ENCODE data around the gene NRBF2. TPM values are rescaled to one million over a fixed set of nuclear protein-coding genes. Genes with fewer than 3 reads are reported as not detected.

Gene NRBF2
- total and polyA plus RNA-seq, 2 experiments from 2014 or later: 22.9 to 38.3 TPM

GRCh38 chr10:63171255-63171855, 38.2 kb downstream of the NRBF2 start:
- Histone ChIP-seq H3K4me2 (no peak overlapping the region), H3K27ac (ENCODE audit: low read depth) (no peak overlapping the region; the same call in 1 of the 2 replicates), H3K9me2 (ENCODE audit: insufficient read depth) (no peaks in the 10 kb centered on the region), H3K4me3 (no peak overlapping the region), H3K79me2 (replicated peaks; ENCODE audit: insufficient read depth) (peaks cover 13% of the 10 kb centered on the region; the same call in 1 of the 2 replicates), H2AFZ (no peak overlapping the region), H3K4me1 (ENCODE audit: insufficient read depth) (no peaks in the 10 kb centered on the region), H4K20me1 (replicated peaks; ENCODE audit: insufficient read depth) (no peaks in the 10 kb centered on the region), H3K36me3 (ENCODE audit: insufficient read depth) (peaks cover 55% of the 10 kb centered on the region), H3K27me3 (ENCODE audit: insufficient read depth) (no peaks in the 10 kb centered on the region), H3F3A (replicated peaks; ENCODE audit: low read depth) (no peaks in the 10 kb centered on the region; the same call in 1 of the 2 replicates)
- Mint-ChIP-seq H3K27me3 (ENCODE audit: insufficient read depth, low read depth, poor library complexity) (peaks cover 6% of the 10 kb centered on the region), H3K9me3 (no peaks in the 10 kb centered on the region), H3K4me3 (no peak overlapping the region), H3K27ac (no peak overlapping the region), H3K4me1 (peaks cover 11% of the 10 kb centered on the region), H3K36me3 (ENCODE audit: low read depth) (peaks cover 63% of the 10 kb centered on the region)
- DNase-seq (ENCODE audit: low spot score) (no peak), ATAC-seq (no peak)
- TF ChIP-seq ZNF331 (CRISPR knock-in tag; IDR thresholded peaks at IDR 0.05; ENCODE audit: low read depth) (no peak), REST (IDR thresholded peaks at IDR 0.05; ENCODE audit: unreplicated experiment) (no peak), ZNF114 (CRISPR knock-in tag; IDR thresholded peaks at IDR 0.05) (no peak), CREB1 (CRISPR knock-in tag; IDR thresholded peaks at IDR 0.05; ENCODE audit: low read depth) (no peak), NANOG (IDR thresholded peaks at IDR 0.05; ENCODE audit: borderline replicate concordance) (no peak), EZH2 (IDR thresholded peaks at IDR 0.05; ENCODE audit: low read depth, unreplicated experiment) (no peak)
- TF ChIP-seq, protein P1, sequence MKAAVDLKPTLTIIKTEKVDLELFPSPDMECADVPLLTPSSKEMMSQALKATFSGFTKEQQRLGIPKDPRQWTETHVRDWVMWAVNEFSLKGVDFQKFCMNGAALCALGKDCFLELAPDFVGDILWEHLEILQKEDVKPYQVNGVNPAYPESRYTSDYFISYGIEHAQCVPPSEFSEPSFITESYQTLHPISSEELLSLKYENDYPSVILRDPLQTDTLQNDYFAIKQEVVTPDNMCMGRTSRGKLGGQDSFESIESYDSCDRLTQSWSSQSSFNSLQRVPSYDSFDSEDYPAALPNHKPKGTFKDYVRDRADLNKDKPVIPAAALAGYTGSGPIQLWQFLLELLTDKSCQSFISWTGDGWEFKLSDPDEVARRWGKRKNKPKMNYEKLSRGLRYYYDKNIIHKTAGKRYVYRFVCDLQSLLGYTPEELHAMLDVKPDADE (IDR thresholded peaks at IDR 0.05): no peak

GRCh38 chr10:63171926-63172325, 38.8 kb downstream of the NRBF2 start:
- ATAC-seq: no peak
- no peak overlapping the region for H3K4me3 Mint-ChIP-seq
- TF ChIP-seq CREB1 (CRISPR knock-in tag; IDR thresholded peaks at IDR 0.05; ENCODE audit: low read depth): no peak
- no peak for TF ChIP-seq STAT1 (IDR thresholded peaks at IDR 0.05; ENCODE audit: unreplicated experiment)
- no peak for TF ChIP-seq ZNF114 (CRISPR knock-in tag; IDR thresholded peaks at IDR 0.05)
- TF ChIP-seq, protein P1 (IDR thresholded peaks at IDR 0.05): no peak
- no peak for TF ChIP-seq ZNF462 (CRISPR knock-in tag; IDR thresholded peaks at IDR 0.05)

More at GRCh38 chr10:63171926-63172325, 38.8 kb downstream of the NRBF2 start:
- Histone ChIP-seq H3K4me1 (ENCODE audit: insufficient read depth) (no peaks in the 10 kb centered on the region), H3K36me3 (ENCODE audit: insufficient read depth) (peaks cover 61% of the 10 kb centered on the region), H4K20me1 (replicated peaks; ENCODE audit: insufficient read depth) (no peaks in the 10 kb centered on the region), H3K4me3 (no peak overlapping the region), H3K27me3 (ENCODE audit: insufficient read depth) (no peaks in the 10 kb centered on the region), H3K27ac (ENCODE audit: low read depth) (no peak overlapping the region; the same call in 1 of the 2 replicates), H3K9me2 (ENCODE audit: insufficient read depth) (no peaks in the 10 kb centered on the region), H3K79me2 (replicated peaks; ENCODE audit: insufficient read depth) (peaks cover 13% of the 10 kb centered on the region; the same call in 1 of the 2 replicates), H3F3A (replicated peaks; ENCODE audit: low read depth) (no peaks in the 10 kb centered on the region; the same call in 1 of the 2 replicates), H2AFZ (no peak overlapping the region), H3K4me2 (no peak overlapping the region)
- Mint-ChIP-seq H3K27me3 (ENCODE audit: insufficient read depth, low read depth, poor library complexity) (peaks cover 6% of the 10 kb centered on the region), H3K36me3 (ENCODE audit: low read depth) (peaks cover 67% of the 10 kb centered on the region), H3K4me1 (peaks cover 11% of the 10 kb centered on the region), H3K27ac (no peak overlapping the region), H3K9me3 (no peaks in the 10 kb centered on the region)
- DNase-seq (ENCODE audit: low spot score): no peak
